Measurements from ENCODE around the gene SLC17A5.
"Not testable (repeated sequence)": the region's sequence is repeated elsewhere in the genome, so short reads cannot be mapped to it uniquely, and the experiment has no call there.

SLC17A5 gene

GRCh38 chr6:73613806-73614536 lies 39.8 kb downstream of the SLC17A5 start:
- DNase-seq: no peak

DNA sequence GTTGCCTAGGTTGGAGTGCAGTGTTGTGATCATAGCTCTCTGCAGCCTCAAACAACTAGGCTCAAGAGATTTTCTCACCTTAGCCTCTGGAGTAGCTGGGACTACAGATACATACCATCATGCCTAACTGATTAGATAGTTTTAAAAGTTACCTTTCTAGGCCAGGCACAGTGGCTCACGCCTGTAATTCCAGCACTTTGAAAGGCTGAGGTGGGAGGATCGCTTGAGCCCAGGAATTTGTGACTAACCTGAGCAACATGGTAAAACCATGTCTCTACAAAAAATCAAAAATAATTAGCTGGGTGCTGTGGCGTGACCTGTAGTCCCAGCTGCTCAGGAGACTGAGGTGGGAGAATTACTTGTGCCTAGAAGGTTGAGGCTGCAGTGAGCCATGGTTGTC lies 41.2 kb downstream of the SLC17A5 start:
- no peak for DNase-seq

- no peak for DNase-seq
These were observed 43.1 kb downstream of the SLC17A5 start for GRCh38 chr6:73610444-73611275.

GRCh38 chr6:73608761-73609160 lies 45.0 kb downstream of the SLC17A5 start:
- no peak for DNase-seq

GRCh38 chr6:73606428-73606827 lies 47.4 kb downstream of the SLC17A5 start:
- no peak for DNase-seq

- DNase-seq: no peak
These were observed 49.3 kb downstream of the SLC17A5 start for GRCh38 chr6:73604461-73604860.

DNA sequence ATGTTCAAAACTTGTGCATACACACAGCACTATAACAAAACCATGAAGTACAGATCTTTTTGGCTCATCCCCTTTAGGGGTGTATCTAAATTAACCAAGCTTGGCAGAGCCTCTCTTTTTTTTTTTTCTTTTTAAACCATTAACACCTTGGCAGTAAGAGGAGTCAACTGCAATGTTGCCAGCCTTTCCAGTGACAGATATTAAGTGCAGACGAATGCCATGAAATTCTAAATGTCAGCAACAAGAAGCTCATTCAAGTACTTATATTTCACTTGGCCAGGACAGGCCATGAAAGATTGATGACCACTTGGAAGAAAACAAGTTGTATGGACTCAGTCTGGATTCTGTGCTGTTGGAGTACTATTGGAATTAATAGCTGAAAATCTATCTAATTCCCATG lies 49.8 kb downstream of the SLC17A5 start:
- no peak for DNase-seq

- no peak for DNase-seq
These were observed 67.3 kb downstream of the SLC17A5 start for GRCh38 chr6:73586416-73586974.

GRCh38 chr6:73585566-73586415 lies 68.0 kb downstream of the SLC17A5 start:
- DNase-seq: no peak

- DNase-seq: no peak
These were observed 72.5 kb downstream of the SLC17A5 start for GRCh38 chr6:73581293-73581692.

DNA sequence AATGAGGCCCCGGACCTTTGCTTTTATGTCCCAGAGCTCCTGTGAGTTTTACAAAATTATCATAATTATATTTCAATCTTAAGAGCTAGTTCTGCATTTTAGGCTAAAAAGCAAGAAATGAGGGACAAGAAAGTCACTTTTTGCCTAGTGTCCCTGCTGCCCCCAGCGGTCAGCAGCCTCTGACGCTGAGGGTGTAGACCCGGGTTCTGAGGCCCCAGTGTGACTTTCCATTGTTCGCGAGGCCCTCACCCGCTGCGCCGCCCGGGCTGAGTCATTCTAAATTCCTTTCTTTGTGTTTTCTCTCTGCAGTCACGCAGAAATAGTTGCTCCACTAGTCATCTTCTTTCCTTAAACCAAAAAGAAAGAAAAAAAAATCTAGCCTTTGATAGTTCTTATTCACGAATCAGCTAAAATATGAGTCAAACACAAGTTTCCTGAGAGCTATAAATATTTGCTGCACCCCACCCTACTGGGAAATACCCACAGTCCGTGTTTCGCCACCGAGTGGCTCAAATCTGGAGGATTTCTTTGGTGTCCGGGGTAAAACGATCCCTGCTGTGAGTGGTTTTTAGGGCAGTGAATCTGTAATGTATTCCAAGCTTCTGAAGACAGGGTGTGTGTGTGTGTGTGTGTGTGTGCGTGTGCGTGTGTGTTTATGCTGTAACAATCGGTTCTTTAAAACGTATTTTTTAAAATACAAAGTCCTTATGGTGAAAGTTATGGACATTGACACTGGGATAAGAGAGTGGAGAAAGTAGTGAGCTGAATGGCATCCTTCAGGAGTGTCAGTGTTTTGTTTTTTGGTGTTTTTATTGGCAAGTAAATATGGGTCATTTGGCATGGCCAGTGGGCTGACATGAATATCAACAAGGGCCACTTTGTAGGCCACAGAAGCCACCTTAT lies 73.3 kb downstream of the SLC17A5 start:
- no peak for DNase-seq

- DNase-seq: no peak
These were observed 73.9 kb downstream of the SLC17A5 start for GRCh38 chr6:73579851-73580246.

GRCh38 chr6:73579389-73579788 lies 74.4 kb downstream of the SLC17A5 start:
- DNase-seq: no peak

- DNase-seq: no peak
These were observed 76.1 kb downstream of the SLC17A5 start for GRCh38 chr6:73577676-73578075.

- DNase-seq: not testable (repeated sequence)
These were observed 81.3 kb downstream of the SLC17A5 start for GRCh38 chr6:73572531-73572930.

- not testable (repeated sequence) for DNase-seq
These were observed 82.3 kb downstream of the SLC17A5 start for GRCh38 chr6:73571218-73572181.

GRCh38 chr6:73569121-73569520 lies 84.7 kb downstream of the SLC17A5 start:
- no peak for DNase-seq

DNA sequence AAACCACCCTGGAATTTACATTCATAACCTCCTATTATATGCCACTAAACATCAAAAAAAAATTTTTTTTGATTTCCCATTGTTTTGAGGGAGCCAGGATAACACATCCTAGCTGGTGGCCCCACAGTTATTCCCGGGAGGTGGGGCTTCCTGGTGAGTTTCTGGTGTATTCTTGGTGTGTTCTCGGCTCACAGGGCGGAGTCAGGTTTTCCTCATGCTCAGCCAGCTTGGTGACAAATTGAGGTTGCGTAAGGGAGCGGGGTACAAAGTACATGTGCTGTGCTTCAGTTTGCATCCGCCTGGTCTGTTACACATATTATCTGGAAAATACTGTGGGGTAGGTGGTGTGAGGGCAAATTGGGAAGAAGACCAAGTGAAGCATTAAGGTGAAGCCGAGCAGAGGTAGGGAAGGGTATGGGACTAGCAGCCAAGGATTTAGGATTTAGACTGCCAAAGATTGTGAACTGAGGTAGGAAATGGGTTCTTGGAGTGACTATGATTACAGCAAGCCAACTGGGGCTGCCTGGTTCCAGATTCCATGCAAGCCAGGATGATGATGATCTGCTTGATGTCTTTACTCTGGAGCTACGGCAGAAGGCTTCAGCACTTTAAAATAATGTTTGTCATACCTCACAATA lies 86.7 kb downstream of the SLC17A5 start:
- DNase-seq: no peak

- not testable (repeated sequence) for DNase-seq
These were observed 87.3 kb downstream of the SLC17A5 start for GRCh38 chr6:73566486-73566871.
